CD14-positive monocyte (primary cell): ENCODE measurements around the gene CHID1. TPM values are rescaled to one million over a fixed set of nuclear protein-coding genes. Genes with fewer than 3 reads are reported as not detected.

Source experiments
- DNase-seq, 3 donors: peaks; one replicate each; pipeline ENCODE4 v3.0.0-alpha.2; 2011 to 2022
- H2AFZ ChIP-seq: 2 replicates; pipeline ENCODE4 v1.6.0; 2012; ENCODE audit warnings: mild to moderate bottlenecking, low read depth, low read length, inconsistent platforms; ENCODE audit not compliant: insufficient read depth, poor library complexity, severe bottlenecking
- H3K27ac ChIP-seq, 2 donors: 1 replicate in 1 of 2; 2 replicates in 1 of 2; pipeline ENCODE4 v1.5.1; 2012 to 2013; ENCODE audit warnings: low read length in 2 of 2, control low read depth in 1 of 2, inconsistent platforms in 1 of 2, low read depth in 1 of 2, mild to moderate bottlenecking in 1 of 2
- H3K27me3 ChIP-seq, 2 donors: one replicate each; pipeline versions ENCODE4 v1.6.0 to v1.6.1; 2011 to 2013; ENCODE audit warnings: low read length in 2 of 2; ENCODE audit not compliant: control insufficient read depth in 2 of 2, insufficient read depth in 2 of 2
- H3K36me3 ChIP-seq, 2 donors: replicated peaks in 1 of 2; 1 replicate in 1 of 2; 2 replicates in 1 of 2; pipeline versions ENCODE4 v1.5.1 to v1.6.1; 2012 to 2013; ENCODE audit warnings: low read length in 2 of 2, control low read depth in 1 of 2, inconsistent platforms in 1 of 2, mild to moderate bottlenecking in 1 of 2; ENCODE audit not compliant: insufficient read depth in 2 of 2, control insufficient read depth in 1 of 2
- H3K4me1 ChIP-seq, 2 donors: 1 replicate in 1 of 2; 2 replicates in 1 of 2; pipeline versions ENCODE4 v1.5.1 to v1.6.1; 2012 to 2013; ENCODE audit warnings: low read length in 2 of 2, control low read depth in 1 of 2, inconsistent platforms in 1 of 2, mild to moderate bottlenecking in 1 of 2, moderate library complexity in 1 of 2; ENCODE audit not compliant: insufficient read depth in 2 of 2, control insufficient read depth in 1 of 2
- H3K4me2 ChIP-seq: replicated peaks from 2 replicates; pipeline ENCODE3; 2012; ENCODE audit warnings: low read length, moderate library complexity, mild to moderate bottlenecking; ENCODE audit not compliant: poor library complexity, severe bottlenecking; ENCODE audit errors: extremely low read depth
- H3K4me3 ChIP-seq, 3 experiments: fragments of 200-600 bp in 1 of 3; sonication (generic) in 1 of 3; replicated peaks in 1 of 3; 1 replicate in 2 of 3; 2 replicates in 1 of 3; pipeline ENCODE4 v1.5.1; 2011 to 2013; ENCODE audit warnings: low read length in 3 of 3, mild to moderate bottlenecking in 3 of 3, control low read depth in 2 of 3, low read depth in 2 of 3, inconsistent platforms in 1 of 3, moderate library complexity in 1 of 3
- H3K79me2 ChIP-seq: 2 replicates; pipeline ENCODE4 v1.6.0; 2012; ENCODE audit warnings: mild to moderate bottlenecking, control low read depth, inconsistent platforms, low read length, moderate library complexity; ENCODE audit not compliant: insufficient read depth
- H3K9ac ChIP-seq: 2 replicates; pipeline ENCODE4 v1.6.0; 2017; ENCODE audit warnings: low read length, mild to moderate bottlenecking; ENCODE audit not compliant: insufficient read depth, poor library complexity, severe bottlenecking
- H3K9me3 ChIP-seq, 2 donors: replicated peaks in 1 of 2; 1 replicate in 1 of 2; 2 replicates in 1 of 2; pipeline versions ENCODE4 v1.5.1 to v1.6.1; 2012 to 2013; ENCODE audit warnings: low read length in 2 of 2, control low read depth in 1 of 2; ENCODE audit not compliant: control insufficient read depth in 1 of 2, insufficient read depth in 1 of 2
- H4K20me1 ChIP-seq: 2 replicates; pipeline ENCODE4 v1.6.0; 2012; ENCODE audit warnings: mild to moderate bottlenecking, low read length, control low read depth, moderate library complexity; ENCODE audit not compliant: insufficient read depth
- H3K27ac Mint-ChIP-seq, 7 donors: one replicate each; pipeline ENCODE4 v1.8.0; 2020; ENCODE audit warnings: mild to moderate bottlenecking in 7 of 7, mixed read lengths in 7 of 7, moderate library complexity in 6 of 7, inconsistent platforms in 2 of 7
- H3K27me3 Mint-ChIP-seq, 3 donors: one replicate each; pipeline ENCODE4 v1.8.0; 2021 to 2022; ENCODE audit warnings: low read depth in 3 of 3, mild to moderate bottlenecking in 3 of 3, mixed read lengths in 3 of 3, moderate library complexity in 3 of 3, inconsistent platforms in 1 of 3
- H3K36me3 Mint-ChIP-seq, 2 donors: one replicate each; pipeline ENCODE4 v1.8.0; 2020; ENCODE audit warnings: mixed read lengths in 2 of 2, inconsistent platforms in 1 of 2, mild to moderate bottlenecking in 1 of 2
- H3K4me1 Mint-ChIP-seq: one replicate; pipeline ENCODE4 v1.8.0; 2020; ENCODE audit warnings: mild to moderate bottlenecking, mixed read lengths
- H3K4me3 Mint-ChIP-seq, 2 donors: one replicate each; pipeline ENCODE4 v1.8.0; 2020; ENCODE audit warnings: mild to moderate bottlenecking in 2 of 2, mixed read lengths in 2 of 2, moderate library complexity in 1 of 2
- H3K9me3 Mint-ChIP-seq, 7 donors: one replicate each; pipeline ENCODE4 v1.8.0; 2020 to 2022; ENCODE audit warnings: mixed read lengths in 7 of 7, mild to moderate bottlenecking in 6 of 7, moderate library complexity in 6 of 7, inconsistent platforms in 2 of 7
- WGBS: methylation state at CpG from one replicate; pipeline ENCODE4 v1.1.5; 2013; ENCODE audit warnings: missing lambda C conversion rate; ENCODE audit not compliant: insufficient coverage; 5-methylcytosine and 5-hydroxymethylcytosine counted together
- intact Hi-C, 2 donors: fragments of 100-400 bp; cut with micrococcal nuclease; formaldehyde crosslinking; loops; one replicate each; pipeline versions ENCODE4 v1.15.0 to v1.15.1; 2023
- polyA plus RNA-seq, 3 donors: library from polyadenylated mRNA; depleted of rRNA in 1 of 3; unstranded in 2 of 3; stranded (reverse) in 1 of 3; fragments of 300-500 nt in 2 of 3; fragments of >200 nt in 1 of 3; fragmentation: Illumina TruSeq in 2 of 3; gene quantifications; 1 replicate in 2 of 3; 2 replicates in 1 of 3; pipeline ENCODE4 v1.2.3, GENCODE V29; 2012 to 2021
- TF ChIP-seq, protein P1 (sequence below): fragments of 200-600 bp; IDR thresholded peaks from one replicate; pipeline ENCODE4 v1.8.0; 2022; ENCODE audit warnings: antibody characterized with exemption, mild to moderate bottlenecking

The CHID1 gene
- polyA plus RNA-seq, 3 donors: 23.2 to 45.4 (median 45.0) TPM

DNA sequence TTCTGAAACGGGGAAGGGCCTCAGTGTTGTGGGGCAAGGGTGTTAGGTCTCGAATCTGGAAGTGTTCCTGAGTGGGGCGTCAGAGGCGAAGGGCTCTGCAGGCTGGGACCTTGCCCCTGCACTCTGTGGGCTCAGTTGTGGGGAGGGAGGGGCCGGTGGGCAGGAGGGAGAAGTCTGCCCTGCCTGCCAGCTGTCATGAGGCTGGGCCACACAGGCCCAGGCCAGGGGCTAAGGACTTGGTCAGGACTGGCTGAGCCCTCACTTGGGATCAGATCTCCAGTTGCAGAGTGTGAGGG, 82.8 kb downstream of the CHID1 start, which contains the start of gene CRACR2B:
Gene CRACR2B, plus strand, starts transcription at position 23 of the 296 bp plus-strand sequence. CDS start 689 bp downstream, outside the sequence.
- H3K79me2 ChIP-seq: peaks cover 16% of the 10 kb centered on the region
- Mint-ChIP-seq H3K36me3 (peaks cover 28 to 30% of the 10 kb centered on the region in 2 donors), H3K27me3 (peaks cover 47 to 59% (median 53%) of the 10 kb centered on the region in 3 donors), H3K27ac (peak within 1 kb of the TSS in 5 of 7 donors; percentile 30 to 81 (median 40)), H3K4me1 (peaks cover 60% of the 10 kb centered on the region), H3K4me3 (peak within 1 kb of the TSS; percentile 81 to 92), H3K9me3 (peaks cover 0 to 18% (median 1%) of the 10 kb centered on the region in 7 donors)
- H3K4me3 ChIP-seq: peak within 1 kb of the TSS; percentile 21 to 77 (median 39)
- intact Hi-C loops: no loop called here
- H3K4me1 ChIP-seq: peaks cover 72 to 83% of the 10 kb centered on the region in 2 donors
- H2AFZ ChIP-seq: peak within 1 kb of the TSS; percentile 63
- H3K9me3 ChIP-seq: no peaks in the 10 kb centered on the region
- TF ChIP-seq, protein P1, sequence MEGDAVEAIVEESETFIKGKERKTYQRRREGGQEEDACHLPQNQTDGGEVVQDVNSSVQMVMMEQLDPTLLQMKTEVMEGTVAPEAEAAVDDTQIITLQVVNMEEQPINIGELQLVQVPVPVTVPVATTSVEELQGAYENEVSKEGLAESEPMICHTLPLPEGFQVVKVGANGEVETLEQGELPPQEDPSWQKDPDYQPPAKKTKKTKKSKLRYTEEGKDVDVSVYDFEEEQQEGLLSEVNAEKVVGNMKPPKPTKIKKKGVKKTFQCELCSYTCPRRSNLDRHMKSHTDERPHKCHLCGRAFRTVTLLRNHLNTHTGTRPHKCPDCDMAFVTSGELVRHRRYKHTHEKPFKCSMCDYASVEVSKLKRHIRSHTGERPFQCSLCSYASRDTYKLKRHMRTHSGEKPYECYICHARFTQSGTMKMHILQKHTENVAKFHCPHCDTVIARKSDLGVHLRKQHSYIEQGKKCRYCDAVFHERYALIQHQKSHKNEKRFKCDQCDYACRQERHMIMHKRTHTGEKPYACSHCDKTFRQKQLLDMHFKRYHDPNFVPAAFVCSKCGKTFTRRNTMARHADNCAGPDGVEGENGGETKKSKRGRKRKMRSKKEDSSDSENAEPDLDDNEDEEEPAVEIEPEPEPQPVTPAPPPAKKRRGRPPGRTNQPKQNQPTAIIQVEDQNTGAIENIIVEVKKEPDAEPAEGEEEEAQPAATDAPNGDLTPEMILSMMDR: no peak
- peaks cover 10 to 55% of the 10 kb centered on the region in 2 donors for H3K27me3 ChIP-seq
- WGBS: 3% methylated on average over 5 of the region's 5 CpGs
- H4K20me1 ChIP-seq: peaks cover 52% of the 10 kb centered on the region
- no peak within 1 kb of the TSS for H3K27ac ChIP-seq
- peak in 1 of 3 donors; percentile 24 for DNase-seq
- H3K9ac ChIP-seq: peak within 1 kb of the TSS; percentile 60
- peak within 1 kb of the TSS; percentile 89 for H3K4me2 ChIP-seq
- peaks cover 17 to 27% of the 10 kb centered on the region in 2 donors for H3K36me3 ChIP-seq

GRCh38 chr11:827146-827896, 83.3 kb downstream of the CHID1 start:
- H2AFZ ChIP-seq: peak overlapping the region; percentile 63
- H3K36me3 ChIP-seq: peaks cover 21 to 32% of the 10 kb centered on the region in 2 donors
- Mint-ChIP-seq H3K4me1 (peaks cover 64% of the 10 kb centered on the region), H3K27me3 (peaks cover 47 to 56% (median 53%) of the 10 kb centered on the region in 3 donors), H3K36me3 (peaks cover 32 to 35% of the 10 kb centered on the region in 2 donors), H3K9me3 (peaks cover 0 to 17% (median 1%) of the 10 kb centered on the region in 7 donors), H3K4me3 (peak overlapping the region; percentile 81 to 89), H3K27ac (peak overlapping the region in 4 of 7 donors; percentile 30 to 81 (median 47))
- 3% methylated on average over 55 of the region's 66 CpGs for WGBS
- H3K9me3 ChIP-seq: no peaks in the 10 kb centered on the region
- H3K27ac ChIP-seq: no peak overlapping the region
- peak overlapping the region; percentile 21 to 73 (median 39) for H3K4me3 ChIP-seq
- peak overlapping the region; percentile 84 for H3K4me2 ChIP-seq
- H3K4me1 ChIP-seq: peaks cover 74 to 84% of the 10 kb centered on the region in 2 donors
- H4K20me1 ChIP-seq: peaks cover 57% of the 10 kb centered on the region
- intact Hi-C loops: no loop called here
- TF ChIP-seq, protein P1: no peak
- peak overlapping the region; percentile 60 for H3K9ac ChIP-seq
- DNase-seq: no peak
- H3K79me2 ChIP-seq: peaks cover 21% of the 10 kb centered on the region
- H3K27me3 ChIP-seq: peaks cover 10 to 53% of the 10 kb centered on the region in 2 donors
